AG04449 (cell line): ENCODE data around the gene NGEF.

Experiments
- CTCF ChIA-PET: fragments of 350-600 bp; formaldehyde crosslinking; extraction: SDS; loops from one replicate; lab custom pipeline; 2021; ENCODE audit warnings: antibody characterized with exemption; lab: Yijun Ruan, JAX
- POLR2A ChIA-PET: fragments of 400-600, 350-600 bp; formaldehyde crosslinking; extraction: SDS; loops from one replicate; lab custom pipeline; 2020; ENCODE audit warnings: antibody characterized with exemption, inconsistent platforms; lab: Yijun Ruan, JAX
- DNase-seq: peaks from one replicate; pipeline ENCODE4 v3.0.0-alpha.2; 2010; ENCODE audit warnings: low read depth, low spot score
- H3K4me3 ChIP-seq: 2 replicates; pipeline ENCODE4 v1.5.1; 2011; ENCODE audit warnings: low read depth, mild to moderate bottlenecking, control low read depth, low read length
- TF ChIP-seq, protein P1 (sequence below): IDR thresholded peaks from one replicate; pipeline ENCODE4 v1.5.1; 2011; ENCODE audit warnings: mild to moderate bottlenecking, moderate library complexity, low read length, control low read depth, inconsistent platforms; ENCODE audit not compliant: insufficient read depth; ENCODE audit errors: missing control alignments

NGEF gene

DNA sequence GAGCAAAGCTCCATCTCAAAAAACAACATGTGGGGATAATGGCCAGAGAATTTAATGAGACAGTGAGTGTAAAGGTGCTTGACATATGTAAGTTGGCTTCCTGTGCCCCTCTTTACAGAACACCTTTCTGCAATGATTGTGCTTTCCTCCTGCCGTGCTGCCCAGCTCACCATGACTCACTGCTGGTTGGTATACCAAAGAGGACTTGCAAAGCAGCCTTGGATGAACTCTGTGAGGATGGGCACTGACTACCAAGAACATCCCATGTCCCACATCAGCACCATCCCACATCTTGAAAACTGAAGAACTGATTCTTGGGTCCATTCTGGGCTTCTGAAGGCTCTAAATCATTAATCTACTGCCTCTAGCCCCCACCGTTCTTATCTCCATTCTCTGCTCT, 52.2 kb downstream of the NGEF start:
- CTCF ChIA-PET, result no interaction called here
- H3K4me3 ChIP-seq, result no peak overlapping the region
- POLR2A ChIA-PET, result no interaction called here
- TF ChIP-seq, protein P1, sequence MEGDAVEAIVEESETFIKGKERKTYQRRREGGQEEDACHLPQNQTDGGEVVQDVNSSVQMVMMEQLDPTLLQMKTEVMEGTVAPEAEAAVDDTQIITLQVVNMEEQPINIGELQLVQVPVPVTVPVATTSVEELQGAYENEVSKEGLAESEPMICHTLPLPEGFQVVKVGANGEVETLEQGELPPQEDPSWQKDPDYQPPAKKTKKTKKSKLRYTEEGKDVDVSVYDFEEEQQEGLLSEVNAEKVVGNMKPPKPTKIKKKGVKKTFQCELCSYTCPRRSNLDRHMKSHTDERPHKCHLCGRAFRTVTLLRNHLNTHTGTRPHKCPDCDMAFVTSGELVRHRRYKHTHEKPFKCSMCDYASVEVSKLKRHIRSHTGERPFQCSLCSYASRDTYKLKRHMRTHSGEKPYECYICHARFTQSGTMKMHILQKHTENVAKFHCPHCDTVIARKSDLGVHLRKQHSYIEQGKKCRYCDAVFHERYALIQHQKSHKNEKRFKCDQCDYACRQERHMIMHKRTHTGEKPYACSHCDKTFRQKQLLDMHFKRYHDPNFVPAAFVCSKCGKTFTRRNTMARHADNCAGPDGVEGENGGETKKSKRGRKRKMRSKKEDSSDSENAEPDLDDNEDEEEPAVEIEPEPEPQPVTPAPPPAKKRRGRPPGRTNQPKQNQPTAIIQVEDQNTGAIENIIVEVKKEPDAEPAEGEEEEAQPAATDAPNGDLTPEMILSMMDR, result no peak
- DNase-seq, result no peak

DNA sequence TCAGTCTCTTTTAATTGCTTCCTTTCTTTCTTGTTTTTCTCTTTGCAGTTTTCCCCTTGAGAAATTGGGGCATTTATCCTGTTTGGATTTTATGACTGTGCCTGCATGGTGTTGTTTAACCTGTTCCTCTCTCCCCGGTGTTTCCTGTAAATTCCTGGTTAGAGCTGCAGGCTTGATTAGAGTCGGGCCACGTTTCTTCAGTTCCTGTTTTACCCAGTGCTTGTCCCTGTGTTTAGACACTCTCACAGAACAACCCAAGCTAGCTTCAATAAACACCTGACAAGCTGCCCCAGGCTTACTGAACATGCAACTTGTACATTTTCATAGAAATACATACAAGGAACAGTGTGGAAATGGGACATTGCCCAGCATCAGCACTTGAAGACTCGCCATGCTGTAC, 53.9 kb downstream of the NGEF start:
- TF ChIP-seq, protein P1, result no peak
- H3K4me3 ChIP-seq, result no peak overlapping the region
- POLR2A ChIA-PET, result no interaction called here
- CTCF ChIA-PET, result no interaction called here
- no peak for DNase-seq

DNA sequence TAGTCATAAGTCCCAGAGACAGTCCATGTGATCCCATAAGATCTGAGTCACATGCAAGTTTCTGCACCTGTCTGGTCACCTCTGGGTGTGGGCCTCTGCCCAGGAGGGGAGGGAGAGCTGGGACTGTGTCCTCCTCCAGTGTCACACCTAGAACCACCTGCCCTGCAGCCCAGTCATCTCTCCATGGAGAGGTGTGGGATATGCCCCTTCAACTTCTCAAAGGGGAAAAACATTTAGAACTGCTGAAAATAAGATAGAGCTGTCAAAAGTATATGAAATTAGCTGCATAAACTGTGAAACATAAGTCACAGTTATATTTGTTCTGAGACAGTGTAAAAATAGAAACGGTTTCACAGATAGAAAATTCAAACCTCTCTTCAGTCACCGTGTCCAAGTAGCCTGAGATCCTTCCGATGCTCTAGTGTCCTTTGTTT, 55.4 kb downstream of the NGEF start:
- H3K4me3 ChIP-seq, result no peak overlapping the region
- DNase-seq, result no peak
- ChIA-PET POLR2A (no interaction called here), CTCF (interaction anchor here (0.6 kb wide), 1 partner anchor 12 kb away, joined by 3 read pairs; no protein-coding TSS in a partner anchor)
- TF ChIP-seq, protein P1, result no peak

DNA sequence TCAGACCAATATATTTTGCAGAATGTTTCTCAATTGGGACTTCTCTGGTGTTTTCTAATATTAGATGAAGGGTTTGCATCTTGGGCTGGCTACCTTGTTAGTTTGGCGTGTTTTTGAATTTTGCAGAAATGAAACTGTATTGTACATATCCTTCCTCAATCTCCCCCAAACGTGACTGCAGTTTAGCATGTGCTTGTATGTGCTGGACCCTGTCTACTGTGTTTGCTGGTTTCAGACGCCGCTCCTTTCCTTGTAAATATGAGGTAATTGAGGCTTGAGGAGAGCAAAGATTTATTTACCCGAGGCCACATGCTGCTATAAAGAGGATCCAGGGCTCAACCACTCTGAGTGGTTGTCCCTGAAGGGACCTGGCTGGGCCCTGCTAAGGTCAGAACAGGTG, 57.2 kb downstream of the NGEF start:
- H3K4me3 ChIP-seq, result no peak overlapping the region
- ChIA-PET POLR2A (no interaction called here), CTCF (no interaction called here)
- DNase-seq, result no peak
- TF ChIP-seq, protein P1, result no peak

DNA sequence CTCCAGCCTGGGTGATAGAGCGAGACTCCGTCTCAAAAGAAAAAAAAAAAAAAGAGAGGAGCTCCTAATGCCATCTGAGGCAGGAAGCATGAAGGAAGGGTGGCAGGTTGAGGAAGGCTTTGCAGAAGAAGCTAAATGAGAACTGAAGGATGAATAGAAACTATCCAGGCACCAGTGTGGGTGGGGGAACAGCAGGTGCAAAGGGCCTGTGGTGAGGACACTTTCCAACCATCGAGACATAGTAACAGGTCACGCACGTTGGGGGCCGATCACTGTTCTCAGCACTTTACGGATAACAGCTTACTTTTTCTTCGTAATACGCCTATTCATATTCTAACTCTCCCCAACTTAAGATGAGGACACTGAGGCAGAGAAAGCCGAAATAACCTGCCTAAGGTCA, 58.4 kb downstream of the NGEF start:
- no peak overlapping the region for H3K4me3 ChIP-seq
- no peak for DNase-seq
- ChIA-PET POLR2A (no interaction called here), CTCF (interaction anchor here (0.6 kb wide), 1 partner anchor 1312 kb away, joined by 3 read pairs; no protein-coding TSS in a partner anchor)
- TF ChIP-seq, protein P1, result no peak

DNA sequence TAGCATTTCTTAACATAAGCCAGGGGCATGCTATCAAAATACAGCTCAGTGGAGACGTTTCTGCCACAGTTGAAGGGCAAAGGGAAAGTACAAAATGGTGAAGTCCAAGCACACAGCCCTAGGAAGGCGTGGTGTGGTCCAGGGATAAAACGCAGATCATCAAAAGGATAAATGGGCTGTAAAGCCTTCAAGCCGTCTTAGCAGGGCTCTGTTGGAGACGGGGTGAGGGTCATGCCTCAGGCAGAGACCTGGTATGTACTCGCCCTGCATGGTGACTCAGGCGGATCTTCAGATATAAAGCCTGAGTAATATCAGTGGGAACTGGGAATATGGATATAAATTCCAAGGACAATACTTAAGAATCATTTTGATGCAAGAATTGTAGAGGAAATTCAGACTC, 61.2 kb downstream of the NGEF start:
- CTCF ChIA-PET, result no interaction called here
- TF ChIP-seq, protein P1, result no peak
- POLR2A ChIA-PET, result no interaction called here
- no peak for DNase-seq
- H3K4me3 ChIP-seq, result no peak overlapping the region
